Measurements from ENCODE around the gene MCOLN2. TPM values are rescaled to one million over a fixed set of nuclear protein-coding genes. Genes with fewer than 3 reads are reported as not detected.

MCOLN2 gene
- total and polyA plus RNA-seq, 2 experiments from 2014 or later, result 0.31 TPM; not detected in 1

- WGBS, 2 experiments (ENCODE audit: low coverage in 1 of 2, low lambda C conversion rate in 2 of 2, missing lambda C conversion rate in 2 of 2), result 2% methylated on average over 68 to 76 of the region's 93 CpGs
Observed at GRCh38 chr1:84892705-84893618, 104.0 kb downstream of the MCOLN2 start, which contains the start of gene LPAR3. LPAR3 (minus strand) TSS chr1:84893206; CDS start chr1:84866120, 27,086 bp downstream.

GRCh38 chr1:84890566-84890965 is 106.3 kb downstream of the MCOLN2 start:
- Histone ChIP-seq H2AFZ (no peak overlapping the region), H3K27me3 (replicated peaks; ENCODE audit: insufficient read depth) (peaks cover 23% of the 10 kb centered on the region), H3K9me2 (ENCODE audit: insufficient read depth) (no peaks in the 10 kb centered on the region), H3K4me1 (ENCODE audit: insufficient read depth) (0 out of 2 replicates have a peak, but pooled peaks cover 1% of the 10 kb centered on the region), H3K79me2 (ENCODE audit: insufficient read depth) (no peaks in the 10 kb centered on the region), H3K9ac (no peak overlapping the region), H3F3A (ENCODE audit: insufficient read depth) (no peaks in the 10 kb centered on the region), H3K4me2 (ENCODE audit: unreplicated experiment) (no peak overlapping the region), H3K9me3 (ENCODE audit: low read depth) (no peaks in the 10 kb centered on the region), H3K4me3 (no peak overlapping the region), H3K27ac (no peak overlapping the region), H4K20me1 (ENCODE audit: insufficient read depth) (no peaks in the 10 kb centered on the region), H3K36me3 (ENCODE audit: low read depth) (no peaks in the 10 kb centered on the region)
- no peak for TF ChIP-seq EZH2phosphoT487 (IDR thresholded peaks at IDR 0.05; ENCODE audit: insufficient read depth, low read depth)
- no peak for TF ChIP-seq EZH2 (IDR thresholded peaks at IDR 0.05; ENCODE audit: insufficient read depth, poor library complexity, severe bottlenecking)
- no peak for DNase-seq
- WGBS, 2 experiments (ENCODE audit: low coverage in 1 of 2, low lambda C conversion rate in 2 of 2, missing lambda C conversion rate in 2 of 2), result 100% methylated on average over 2 of the region's 2 CpGs
- in situ Hi-C loops (cut with MboI), result no loop called here

More at GRCh38 chr1:84892705-84893618, 104.0 kb downstream of the MCOLN2 start, which contains the start of gene LPAR3:
- Histone ChIP-seq H3K9me3 (ENCODE audit: low read depth) (no peaks in the 10 kb centered on the region), H4K20me1 (ENCODE audit: insufficient read depth) (no peaks in the 10 kb centered on the region), H3K9ac (no peak within 1 kb of the TSS), H3K4me3 (peak within 1 kb of the TSS; percentile 59), H3K36me3 (ENCODE audit: low read depth) (no peaks in the 10 kb centered on the region), H3K79me2 (ENCODE audit: insufficient read depth) (no peaks in the 10 kb centered on the region), H3K4me1 (ENCODE audit: insufficient read depth) (no peaks in the 10 kb centered on the region), H3K4me2 (ENCODE audit: unreplicated experiment) (peak within 1 kb of the TSS; percentile 83), H2AFZ (peak within 1 kb of the TSS; percentile 62), H3K27ac (no peak within 1 kb of the TSS), H3K9me2 (ENCODE audit: insufficient read depth) (no peaks in the 10 kb centered on the region), H3K27me3 (replicated peaks; ENCODE audit: insufficient read depth) (peaks cover 35% of the 10 kb centered on the region), H3F3A (ENCODE audit: insufficient read depth) (no peaks in the 10 kb centered on the region)
- TF ChIP-seq EZH2 (IDR thresholded peaks at IDR 0.05; ENCODE audit: insufficient read depth, poor library complexity, severe bottlenecking) (no peak), EZH2phosphoT487 (IDR thresholded peaks at IDR 0.05; ENCODE audit: insufficient read depth, low read depth) (no peak)
- peak; percentile 57 for DNase-seq
- in situ Hi-C loops (cut with MboI), result no loop called here

- Histone ChIP-seq H3K27me3 (replicated peaks; ENCODE audit: insufficient read depth) (peaks cover 13% of the 10 kb centered on the region), H3K27ac (no peak overlapping the region), H3K36me3 (ENCODE audit: low read depth) (no peaks in the 10 kb centered on the region), H3K9me2 (ENCODE audit: insufficient read depth) (no peaks in the 10 kb centered on the region), H2AFZ (no peak overlapping the region), H3K4me3 (no peak overlapping the region), H3K4me2 (ENCODE audit: unreplicated experiment) (no peak overlapping the region), H3K79me2 (ENCODE audit: insufficient read depth) (no peaks in the 10 kb centered on the region), H3K9ac (no peak overlapping the region), H3F3A (ENCODE audit: insufficient read depth) (no peaks in the 10 kb centered on the region), H3K4me1 (ENCODE audit: insufficient read depth) (peaks cover 12% of the 10 kb centered on the region; the same call in 1 of the 2 replicates), H4K20me1 (ENCODE audit: insufficient read depth) (no peaks in the 10 kb centered on the region), H3K9me3 (ENCODE audit: low read depth) (no peaks in the 10 kb centered on the region)
- WGBS, 2 experiments (ENCODE audit: low coverage in 1 of 2, low lambda C conversion rate in 2 of 2, missing lambda C conversion rate in 2 of 2), result 70 to 74% methylated on average over 5 of the region's 5 CpGs
- no peak for DNase-seq
- in situ Hi-C loops (cut with MboI), result no loop called here
- TF ChIP-seq EZH2phosphoT487 (IDR thresholded peaks at IDR 0.05; ENCODE audit: insufficient read depth, low read depth), result no peak
- no peak for TF ChIP-seq EZH2 (IDR thresholded peaks at IDR 0.05; ENCODE audit: insufficient read depth, poor library complexity, severe bottlenecking)
Observed at GRCh38 chr1:84889437-84889836, 107.5 kb downstream of the MCOLN2 start.

- Histone ChIP-seq H3K27ac (no peak overlapping the region), H3K79me2 (ENCODE audit: insufficient read depth) (no peaks in the 10 kb centered on the region), H4K20me1 (ENCODE audit: insufficient read depth) (no peaks in the 10 kb centered on the region), H3K9me3 (ENCODE audit: low read depth) (no peaks in the 10 kb centered on the region), H3K36me3 (ENCODE audit: low read depth) (no peaks in the 10 kb centered on the region), H3K27me3 (replicated peaks; ENCODE audit: insufficient read depth) (peaks cover 6% of the 10 kb centered on the region), H2AFZ (no peak overlapping the region), H3K4me1 (ENCODE audit: insufficient read depth) (peaks cover 19% of the 10 kb centered on the region), H3K9ac (no peak overlapping the region), H3F3A (ENCODE audit: insufficient read depth) (0 out of 2 replicates have a peak, but pooled peaks cover 5% of the 10 kb centered on the region), H3K9me2 (ENCODE audit: insufficient read depth) (no peaks in the 10 kb centered on the region), H3K4me3 (no peak overlapping the region), H3K4me2 (ENCODE audit: unreplicated experiment) (no peak overlapping the region)
- no peak for DNase-seq
- TF ChIP-seq EZH2phosphoT487 (IDR thresholded peaks at IDR 0.05; ENCODE audit: insufficient read depth, low read depth), result no peak
- TF ChIP-seq EZH2 (IDR thresholded peaks at IDR 0.05; ENCODE audit: insufficient read depth, poor library complexity, severe bottlenecking), result no peak
- in situ Hi-C loops (cut with MboI), result no loop called here
Observed at GRCh38 chr1:84888753-84889152, 108.2 kb downstream of the MCOLN2 start.
